ENCODE measurements around the gene AGER.

Gene AGER

DNA sequence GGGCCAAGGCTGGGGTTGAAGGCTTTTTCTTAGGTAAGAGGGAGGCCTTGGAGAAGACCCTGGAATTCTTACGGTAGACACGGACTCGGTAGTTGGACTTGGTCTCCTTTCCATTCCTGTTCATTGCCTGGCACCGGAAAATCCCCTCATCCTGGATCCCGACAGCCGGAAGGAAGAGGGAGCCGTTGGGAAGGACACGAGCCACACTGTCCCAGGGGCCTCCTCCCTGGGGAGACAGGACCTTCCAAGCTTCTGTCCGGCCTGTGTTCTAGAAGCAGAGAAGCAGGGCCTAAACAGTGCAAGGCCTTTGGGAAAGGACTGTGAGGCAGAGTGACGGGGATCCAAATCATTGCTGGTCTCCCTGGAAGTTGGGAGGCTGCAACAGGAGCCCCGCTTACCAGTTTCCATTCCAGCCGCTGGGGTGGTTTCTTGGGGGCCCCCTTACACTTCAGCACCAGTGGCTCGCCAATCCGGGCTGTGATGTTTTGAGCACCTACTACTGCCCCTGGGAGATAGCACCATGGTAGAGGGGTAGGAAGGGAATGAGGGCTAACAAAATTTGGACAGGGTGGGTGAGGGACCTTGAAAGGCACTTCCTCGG, 470 bp downstream of the AGER start:
- no peak overlapping the region for H3K4me3 ChIP-seq (replicated peaks in 1 of 2; ENCODE audit: low read depth in 2 of 2, low read length in 2 of 2)
- DNase-seq (ENCODE audit: low read depth in 2 of 2) = no peak
- TF ChIP-seq, protein P1, sequence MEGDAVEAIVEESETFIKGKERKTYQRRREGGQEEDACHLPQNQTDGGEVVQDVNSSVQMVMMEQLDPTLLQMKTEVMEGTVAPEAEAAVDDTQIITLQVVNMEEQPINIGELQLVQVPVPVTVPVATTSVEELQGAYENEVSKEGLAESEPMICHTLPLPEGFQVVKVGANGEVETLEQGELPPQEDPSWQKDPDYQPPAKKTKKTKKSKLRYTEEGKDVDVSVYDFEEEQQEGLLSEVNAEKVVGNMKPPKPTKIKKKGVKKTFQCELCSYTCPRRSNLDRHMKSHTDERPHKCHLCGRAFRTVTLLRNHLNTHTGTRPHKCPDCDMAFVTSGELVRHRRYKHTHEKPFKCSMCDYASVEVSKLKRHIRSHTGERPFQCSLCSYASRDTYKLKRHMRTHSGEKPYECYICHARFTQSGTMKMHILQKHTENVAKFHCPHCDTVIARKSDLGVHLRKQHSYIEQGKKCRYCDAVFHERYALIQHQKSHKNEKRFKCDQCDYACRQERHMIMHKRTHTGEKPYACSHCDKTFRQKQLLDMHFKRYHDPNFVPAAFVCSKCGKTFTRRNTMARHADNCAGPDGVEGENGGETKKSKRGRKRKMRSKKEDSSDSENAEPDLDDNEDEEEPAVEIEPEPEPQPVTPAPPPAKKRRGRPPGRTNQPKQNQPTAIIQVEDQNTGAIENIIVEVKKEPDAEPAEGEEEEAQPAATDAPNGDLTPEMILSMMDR (IDR thresholded peaks at IDR 0.05; ENCODE audit: low read depth, low read length) = no peak

DNA sequence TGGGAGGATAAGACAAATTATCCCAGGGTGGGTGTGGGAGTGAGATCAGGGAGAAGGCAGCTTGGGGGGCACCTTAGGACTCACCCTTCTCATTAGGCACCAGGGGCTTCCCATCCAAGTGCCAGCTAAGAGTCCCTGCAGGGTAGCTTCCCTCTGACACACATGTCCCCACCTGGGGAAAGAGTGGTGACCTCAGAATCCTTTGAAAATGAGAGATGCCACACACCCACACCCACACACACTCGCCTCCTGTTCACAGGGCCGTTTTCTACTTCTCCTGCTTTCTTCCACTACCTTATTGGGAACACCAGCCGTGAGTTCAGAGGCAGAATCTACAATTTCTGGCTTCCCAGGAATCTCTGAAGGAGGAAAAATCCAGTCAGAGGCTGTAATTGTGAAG, 1.0 kb downstream of the AGER start:
- no peak overlapping the region for H3K4me3 ChIP-seq (replicated peaks in 1 of 2; ENCODE audit: low read depth in 2 of 2, low read length in 2 of 2)
- TF ChIP-seq, protein P1 (IDR thresholded peaks at IDR 0.05; ENCODE audit: low read depth, low read length) = no peak
- DNase-seq (ENCODE audit: low read depth in 2 of 2) = no peak

DNA sequence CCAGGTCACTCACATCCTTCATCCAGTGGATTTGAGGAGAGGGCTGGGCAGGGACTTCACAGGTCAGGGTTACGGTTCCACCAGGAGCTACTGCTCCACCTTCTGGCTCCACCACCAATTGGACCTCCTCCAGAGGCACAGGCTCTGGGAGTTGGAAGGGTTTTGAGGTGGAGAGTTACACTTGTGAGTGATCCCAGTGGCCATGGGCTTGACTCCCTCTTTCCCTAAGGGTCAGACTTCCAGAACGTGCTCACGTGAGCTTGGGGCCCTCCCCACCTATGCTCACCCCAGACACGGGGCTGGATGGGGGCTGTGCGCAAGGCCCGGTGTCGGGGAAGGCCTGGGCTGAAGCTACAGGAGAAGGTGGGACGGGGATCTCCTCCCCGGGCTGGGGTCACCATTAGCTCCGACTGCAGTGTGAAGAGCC, 1.5 kb downstream of the AGER start:
- H3K4me3 ChIP-seq (replicated peaks in 1 of 2; ENCODE audit: low read depth in 2 of 2, low read length in 2 of 2) = no peak overlapping the region
- TF ChIP-seq, protein P1 (IDR thresholded peaks at IDR 0.05; ENCODE audit: low read depth, low read length) = no peak
- no peak for DNase-seq (ENCODE audit: low read depth in 2 of 2)

DNA sequence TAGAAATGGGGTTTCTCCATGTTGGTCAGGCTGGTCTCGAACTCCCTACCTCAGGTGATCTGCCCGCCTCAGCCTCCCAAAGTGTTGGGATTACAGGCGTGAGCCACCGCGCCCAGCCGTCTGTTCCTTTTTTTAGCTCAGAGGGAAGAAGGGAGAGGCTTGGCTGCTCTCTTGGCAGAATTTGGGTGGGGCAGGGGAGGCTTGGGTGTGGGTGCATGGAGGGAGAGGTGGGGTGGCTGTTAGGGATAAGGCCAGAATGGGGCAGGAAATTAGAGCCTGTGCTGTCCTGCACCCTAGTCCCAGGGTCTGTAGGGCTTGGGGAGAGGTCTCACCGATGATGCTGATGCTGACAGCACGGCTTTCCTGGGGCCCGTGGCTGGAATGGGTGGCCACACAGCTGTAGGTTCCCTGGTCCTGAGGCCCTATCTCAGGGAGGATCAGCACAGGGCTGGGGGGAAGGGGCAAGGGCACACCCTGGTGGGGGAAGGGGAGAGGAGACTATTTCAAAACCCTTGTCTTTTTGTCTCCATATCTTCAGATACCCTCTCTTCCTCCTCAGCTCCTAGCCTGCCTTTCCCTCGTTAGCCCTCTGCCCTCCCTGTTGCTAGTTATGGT, 2.0 kb downstream of the AGER start:
- TF ChIP-seq, protein P1 (IDR thresholded peaks at IDR 0.05; ENCODE audit: low read depth, low read length) = no peak
- no peak for DNase-seq (ENCODE audit: low read depth in 2 of 2)
- no peak overlapping the region for H3K4me3 ChIP-seq (replicated peaks in 1 of 2; ENCODE audit: low read depth in 2 of 2, low read length in 2 of 2)

DNA sequence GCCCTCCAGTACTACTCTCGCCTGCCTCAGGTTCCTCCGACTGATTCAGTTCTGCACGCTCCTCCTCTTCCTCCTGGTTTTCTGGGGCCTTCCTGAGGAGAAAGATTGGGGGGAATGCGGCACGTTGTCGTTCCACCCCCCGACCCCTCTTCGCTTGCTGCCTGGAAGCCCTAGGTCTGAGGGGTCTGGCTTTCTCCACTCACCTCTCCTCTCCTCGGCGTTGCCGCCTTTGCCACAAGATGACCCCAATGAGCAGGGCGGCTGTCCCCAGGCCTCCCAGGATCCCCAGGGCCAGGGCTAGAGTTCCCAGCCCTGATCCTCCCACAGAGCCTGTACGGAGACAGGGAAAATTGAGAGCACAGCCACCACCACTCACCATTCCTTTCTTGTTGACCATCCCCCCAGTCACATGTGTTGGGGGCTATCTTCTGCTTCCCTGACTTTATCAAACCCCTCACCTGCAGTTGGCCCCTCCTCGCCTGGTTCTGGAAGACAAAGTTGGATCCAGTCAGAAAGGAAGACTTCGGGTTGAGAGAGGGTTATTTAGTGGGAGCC, 2.8 kb downstream of the AGER start:
- no peak for DNase-seq (ENCODE audit: low read depth in 2 of 2)
- TF ChIP-seq, protein P1 (IDR thresholded peaks at IDR 0.05; ENCODE audit: low read depth, low read length) = no peak
- H3K4me3 ChIP-seq (replicated peaks in 1 of 2; ENCODE audit: low read depth in 2 of 2, low read length in 2 of 2) = no peak overlapping the region

DNA sequence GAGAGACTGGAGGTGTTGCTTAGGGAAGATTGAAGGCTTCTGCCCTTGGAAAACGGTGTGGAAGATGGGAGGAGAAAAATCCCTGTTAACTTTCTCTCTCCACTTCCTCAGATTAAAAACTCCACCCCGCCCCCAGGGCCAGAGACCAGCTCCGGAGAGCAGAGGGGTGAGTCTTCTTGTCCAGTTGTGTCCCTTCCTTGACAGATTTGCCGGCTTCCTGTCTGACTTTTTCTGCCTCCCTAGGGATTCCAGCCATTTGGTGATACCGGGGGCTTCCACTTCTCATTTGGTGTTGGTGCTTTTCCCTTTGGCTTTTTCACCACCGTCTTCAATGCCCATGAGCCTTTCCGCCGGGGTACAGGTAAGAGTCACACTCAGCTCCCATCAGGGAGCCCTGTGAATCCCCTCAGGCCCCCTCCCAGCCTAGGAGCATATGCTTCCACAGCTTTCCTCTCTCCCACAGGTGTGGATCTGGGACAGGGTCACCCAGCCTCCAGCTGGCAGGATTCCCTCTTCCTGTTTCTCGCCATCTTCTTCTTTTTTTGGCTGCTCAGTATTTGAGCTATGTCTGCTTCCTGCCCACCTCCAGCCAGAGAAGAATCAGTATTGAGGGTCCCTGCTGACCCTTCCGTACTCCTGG, 4.2 kb downstream of the AGER start:
- TF ChIP-seq, protein P1 (IDR thresholded peaks at IDR 0.05; ENCODE audit: low read depth, low read length) = no peak
- H3K4me3 ChIP-seq (replicated peaks in 1 of 2; ENCODE audit: low read depth in 2 of 2, low read length in 2 of 2) = no peak overlapping the region
- no peak for DNase-seq (ENCODE audit: low read depth in 2 of 2)
